Kidney (tissue), 14 donors: ENCODE results near the gene PTPRN. TPM values are rescaled to one million over a fixed set of nuclear protein-coding genes. Genes with fewer than 3 reads are reported as not detected.

Experiments
- DNase-seq, 5 donors: peaks; one replicate each; pipeline ENCODE4 v3.0.0-alpha.2; 2013 to 2020
- FAIRE-seq: peaks from 2 replicates; lab custom pipeline; 2012; peaks lifted over from hg19 to GRCh38; lab: Jason Lieb, UNC
- H3K27ac ChIP-seq, 2 donors: one replicate each; pipeline ENCODE4 v1.7.0; 2013; ENCODE audit warnings: low read depth in 2 of 2, low read length in 2 of 2, inconsistent platforms in 1 of 2
- H3K27me3 ChIP-seq: one replicate; pipeline ENCODE4 v1.7.1; 2013; ENCODE audit warnings: low read length, inconsistent platforms; ENCODE audit not compliant: control insufficient read depth, insufficient read depth
- H3K36me3 ChIP-seq, 3 donors: one replicate each; pipeline versions ENCODE4 v1.7.0 to v1.7.1; 2013; ENCODE audit warnings: low read length in 3 of 3, control low read depth in 1 of 3, inconsistent platforms in 1 of 3; ENCODE audit not compliant: insufficient read depth in 3 of 3, control insufficient read depth in 2 of 3
- H3K4me1 ChIP-seq, 3 donors: one replicate each; pipeline versions ENCODE4 v1.7.0 to v1.7.1; 2013; ENCODE audit warnings: low read length in 3 of 3, inconsistent platforms in 1 of 3, low read depth in 1 of 3; ENCODE audit not compliant: control insufficient read depth in 2 of 3, insufficient read depth in 2 of 3
- H3K4me3 ChIP-seq, 3 donors: one replicate each; pipeline versions ENCODE4 v1.7.0 to v1.8.1; 2013; ENCODE audit warnings: low read length in 3 of 3, control low read depth in 1 of 3, inconsistent platforms in 1 of 3
- H3K9ac ChIP-seq, 3 donors: one replicate each; pipeline versions ENCODE4 v1.7.0 to v1.7.1; 2013; ENCODE audit warnings: low read length in 3 of 3, control low read depth in 1 of 3, inconsistent platforms in 1 of 3
- H3K9me3 ChIP-seq, 3 donors: one replicate each; pipeline versions ENCODE4 v1.7.0 to v1.7.1; 2013; ENCODE audit warnings: low read length in 3 of 3, control low read depth in 1 of 3, inconsistent platforms in 1 of 3; ENCODE audit not compliant: control insufficient read depth in 2 of 3, insufficient read depth in 1 of 3
- CTCF ChIP-seq: IDR thresholded peaks from 3 replicates; pipeline ENCODE4 v1.5.1; 2012; ENCODE audit warnings: mild to moderate bottlenecking, moderate library complexity, borderline replicate concordance; ENCODE audit not compliant: insufficient read depth; ENCODE audit errors: extremely low read depth
- intact Hi-C: fragments of 100-400 bp; cut with DNase I; formaldehyde crosslinking; loops from one replicate; pipeline ENCODE4 v1.11.1; 2022
- polyA plus RNA-seq: library from polyadenylated mRNA; stranded (reverse); fragments of 350-450 nt; fragmentation: Illumina TruSeq; extraction: RNeasy Lipid Tissue Mini Kit (QIAGEN cat#74804); gene quantifications from one replicate; pipeline ENCODE4 v1.2.3, GENCODE V29; 2014; ENCODE audit warnings: low read depth, low replicate concordance; ENCODE audit not compliant: insufficient read depth
- total RNA-seq: library from RNA; stranded (reverse); fragmentation: NEBNext Ultra II Directional; extraction: Animal tissue kit (Norgen Biotek cat#: 25700); gene quantifications from one replicate; pipeline ENCODE4 v1.2.1, GENCODE V29; 2021
- donor health status: control.
- donor health status: control.
- donor health status: control.
- donor health status: control.
- donor health status: control.
- donor health status: DM: yes; HTN: yes; CAD: no.
- donor health status: Normal renal cell carcinoma (clear cell type).

The PTPRN gene
- total and polyA plus RNA-seq, 2 donors from 2014 or later: not detected

- Histone ChIP-seq H3K36me3 (peaks cover 0 to 15% (median 8%) of the 10 kb centered on the region in 3 donors), H3K4me1 (peaks cover 8 to 21% (median 16%) of the 10 kb centered on the region in 3 donors), H3K9me3 (no peaks in the 10 kb centered on the region), H3K27ac (peak overlapping the region; percentile 93 to 97), H3K27me3 (no peaks in the 10 kb centered on the region), H3K9ac (peak overlapping the region; percentile 43 to 85 (median 67)), H3K4me3 (peak overlapping the region in 2 of 3 donors; percentile 58 to 92)
- intact Hi-C loops: no loop called here
- FAIRE-seq (no peak), DNase-seq (peak; percentile 85 to 91 (median 87))
- peak; percentile 91 for TF ChIP-seq CTCF
These were observed 31.2 kb downstream of the PTPRN start for GRCh38 chr2:219277703-219278654.

- Histone ChIP-seq H3K27ac (peak overlapping the region; percentile 51 to 60), H3K9me3 (no peaks in the 10 kb centered on the region), H3K36me3 (no peaks in the 10 kb centered on the region), H3K27me3 (no peaks in the 10 kb centered on the region), H3K9ac (no peak overlapping the region), H3K4me3 (no peak overlapping the region), H3K4me1 (peaks cover 8 to 18% (median 14%) of the 10 kb centered on the region in 3 donors)
- intact Hi-C loops: no loop called here
- DNase-seq (peak; percentile 40 to 75 (median 60)), FAIRE-seq (no peak)
- TF ChIP-seq CTCF: no peak
These were observed 34.8 kb downstream of the PTPRN start for GRCh38 chr2:219274361-219274921.

GRCh38 chr2:219273937-219274336 lies 35.3 kb downstream of the PTPRN start:
- intact Hi-C loops: no loop called here
- no peaks in the 10 kb centered on the region for H3K27me3 ChIP-seq
- no peak overlapping the region for H3K4me3 ChIP-seq
- H3K36me3 ChIP-seq: no peaks in the 10 kb centered on the region
- no peak for TF ChIP-seq CTCF
- H3K27ac ChIP-seq: peak overlapping the region in 1 of 2 donors; percentile 51
- DNase-seq (peak in 2 of 5 donors; percentile 30 to 84), FAIRE-seq (no peak)
- no peak overlapping the region for H3K9ac ChIP-seq
- peaks cover 8 to 20% (median 16%) of the 10 kb centered on the region in 3 donors for H3K4me1 ChIP-seq
- no peaks in the 10 kb centered on the region for H3K9me3 ChIP-seq
